Endodermal cell (in vitro differentiated cells): ENCODE results near the gene HLA-DOA. TPM values are rescaled to one million over a fixed set of nuclear protein-coding genes. Genes with fewer than 3 reads are reported as not detected.

Experiments used
- DNase-seq: peaks from one replicate; pipeline ENCODE4 v3.0.0-alpha.2; 2017
- H3K27ac ChIP-seq: 2 replicates; pipeline ENCODE4 v1.5.1; 2013; ENCODE audit warnings: mild to moderate bottlenecking, low read depth, low read length, moderate library complexity
- H3K27me3 ChIP-seq: 2 replicates; pipeline ENCODE4 v1.6.1; 2013; ENCODE audit warnings: mild to moderate bottlenecking, low read length, moderate library complexity; ENCODE audit not compliant: insufficient read depth, control insufficient read depth, poor library complexity, severe bottlenecking
- H3K36me3 ChIP-seq: 2 replicates; pipeline ENCODE4 v1.7.0; 2013; ENCODE audit warnings: mild to moderate bottlenecking, low read length, moderate library complexity; ENCODE audit not compliant: control insufficient read depth, insufficient read depth
- H3K4me1 ChIP-seq: one replicate; pipeline ENCODE4 v1.7.0; 2013; ENCODE audit warnings: low read length; ENCODE audit not compliant: control insufficient read depth, insufficient read depth
- H3K4me3 ChIP-seq: 2 replicates; pipeline ENCODE4 v1.5.1; 2013; ENCODE audit warnings: mild to moderate bottlenecking, low read length, moderate library complexity
- H3K9ac ChIP-seq: 2 replicates; pipeline ENCODE4 v1.6.1; 2013; ENCODE audit warnings: mild to moderate bottlenecking, low read length, moderate library complexity; ENCODE audit not compliant: poor library complexity, severe bottlenecking; ENCODE audit errors: extremely low read depth
- H3K9me3 ChIP-seq: 2 replicates; pipeline ENCODE4 v1.6.1; 2013; ENCODE audit warnings: mild to moderate bottlenecking, low read length, moderate library complexity; ENCODE audit not compliant: control insufficient read depth
- H3K27ac Mint-ChIP-seq: 2 replicates; pipeline ENCODE4 v1.8.0; 2020; ENCODE audit warnings: mixed read lengths
- H3K27me3 Mint-ChIP-seq: 2 replicates; pipeline ENCODE4 v1.8.0; 2021; ENCODE audit warnings: mild to moderate bottlenecking, mixed read lengths; ENCODE audit not compliant: insufficient read depth
- H3K36me3 Mint-ChIP-seq: 2 replicates; pipeline ENCODE4 v1.8.0; 2020; ENCODE audit warnings: low read depth, mixed read lengths
- H3K4me1 Mint-ChIP-seq: 2 replicates; pipeline ENCODE4 v1.8.0; 2020; ENCODE audit warnings: mixed read lengths
- H3K4me3 Mint-ChIP-seq: 2 replicates; pipeline ENCODE4 v1.8.0; 2020; ENCODE audit warnings: mild to moderate bottlenecking, moderate library complexity, mixed read lengths
- H3K9me3 Mint-ChIP-seq: 2 replicates; pipeline ENCODE4 v1.8.0; 2020; ENCODE audit warnings: mild to moderate bottlenecking, mixed read lengths
- WGBS, 2 experiments: methylation state at CpG; one replicate each; pipeline versions ENCODE4 v1.1.5 to v1.1.7; 2013; ENCODE audit warnings: missing lambda C conversion rate in 2 of 2, mixed read lengths in 1 of 2; ENCODE audit not compliant: insufficient coverage in 1 of 2, insufficient read length in 1 of 2; 5-methylcytosine and 5-hydroxymethylcytosine counted together
- long read RNA-seq, 4 experiments: library from polyadenylated mRNA in 2 of 4; library from RNA in 1 of 4; library from capped mRNA in 1 of 4; stranded (forward) in 3 of 4; unstranded in 1 of 4; transcript quantifications; one replicate each; pipeline ENCODE4 v2.0.0, GENCODE V29; 2020 to 2021; ENCODE audit warnings: inconsistent platforms in 1 of 4
- polyA plus RNA-seq, 2 experiments: library from polyadenylated mRNA; stranded (reverse); fragments of 50-300 nt; gene quantifications; one replicate each; pipeline ENCODE4 v1.2.3, GENCODE V29; 2013
- total RNA-seq, 2 donors: library from RNA; stranded (reverse); fragmentation: NEBNext Ultra II Directional in 1 of 2; extraction: Animal tissue kit (Norgen Biotek cat#: 25700) in 1 of 2; gene quantifications; 2 replicates in 1 of 2; 3 replicates in 1 of 2; pipeline ENCODE4 v1.2.1, GENCODE V29; 2021
- TF ChIP-seq, protein P1 (sequence below): fragments of 200-600 bp; sonication (generic); conservative IDR thresholded peaks from 2 replicates; pipeline ENCODE4 v1.5.0; 2021; ENCODE audit warnings: antibody characterized with exemption, mild to moderate bottlenecking

HLA-DOA gene
- total RNA-seq, result 10 to 100 TPM; 10.6 to 11.1 TPM
- 2.3 TPM for polyA plus RNA-seq (2013, experiment 1 of 2)
- polyA plus RNA-seq (2013, experiment 2 of 2), result 1.8 TPM
- long read RNA-seq, experiment 1, partial matches to known transcripts, result 0 of 1 reads
- long read RNA-seq, experiment 1, other reads (novel, unspliced or antisense), result 1 of 1 reads
- long read RNA-seq, experiment 2, transcript HLA-DOA-201 (5 exons, 3,489 nt), result major isoform, 5 of 5 reads
- long read RNA-seq, experiment 2, partial matches to known transcripts, result 0 of 5 reads
- long read RNA-seq, experiment 2, other reads (novel, unspliced or antisense), result 0 of 5 reads
- long read RNA-seq, experiment 3, partial matches to known transcripts, result 1 of 3 reads
- long read RNA-seq, experiment 3, other reads (novel, unspliced or antisense), result 2 of 3 reads
- long read RNA-seq, experiment 4, partial matches to known transcripts, result 0 of 1 reads
- long read RNA-seq, experiment 4, other reads (novel, unspliced or antisense), result 1 of 1 reads

DNA sequence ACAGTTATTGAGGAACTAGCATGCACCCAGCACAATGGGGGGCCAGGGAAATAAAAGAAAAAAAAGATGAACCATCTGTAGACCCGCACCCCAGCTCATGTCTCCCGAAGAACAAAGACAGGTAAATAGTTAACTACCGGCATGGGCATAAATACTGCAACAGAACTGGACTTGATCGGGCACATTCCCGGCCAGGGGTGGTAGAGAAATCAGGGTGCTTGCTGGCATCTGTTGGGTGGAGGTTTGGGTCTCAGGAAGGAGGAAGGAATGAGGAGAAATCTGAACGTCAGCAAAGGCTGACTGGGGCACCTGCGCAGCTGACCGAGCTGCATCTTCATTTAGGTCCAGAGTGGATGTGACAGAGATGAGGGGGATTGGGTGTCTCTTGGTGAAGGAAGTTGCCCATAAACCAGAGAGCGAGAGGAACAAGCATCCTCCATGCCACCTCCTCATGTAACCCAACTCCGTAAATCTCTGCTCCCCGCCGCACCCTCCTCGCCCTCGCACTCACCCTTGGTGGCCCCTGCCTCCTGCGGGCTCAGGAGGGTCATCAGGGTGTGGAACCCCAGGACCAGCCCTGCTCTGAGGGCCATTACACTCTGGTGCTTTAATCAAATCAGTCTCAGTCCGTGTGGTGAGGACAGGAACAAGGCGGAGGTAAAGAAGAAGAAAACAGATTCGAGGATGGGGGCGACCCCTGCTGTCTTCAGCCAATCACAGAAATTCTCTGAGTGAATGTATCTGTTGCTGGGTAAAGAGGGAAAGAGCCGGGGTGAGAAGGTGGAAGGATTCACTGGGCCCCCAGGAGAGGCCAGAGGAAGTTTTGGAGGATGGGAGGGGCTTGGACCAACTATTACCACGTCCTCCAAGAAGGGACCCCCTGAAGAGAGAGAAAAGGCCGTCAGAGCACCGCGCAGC, at the start of gene HLA-DOA:
TSS of gene HLA-DOA (minus strand) at position 648 of the 918 bp plus-strand sequence.
- H3K27ac ChIP-seq, result no peak within 1 kb of the TSS
- H3K4me1 Mint-ChIP-seq, result peaks cover 8% of the 10 kb centered on the region
- H3K9me3 Mint-ChIP-seq, result no peaks in the 10 kb centered on the region
- H3K9me3 ChIP-seq, result no peaks in the 10 kb centered on the region
- peak within 1 kb of the TSS; percentile 61 for H3K4me3 ChIP-seq
- H3K4me1 ChIP-seq, result no peaks in the 10 kb centered on the region
- peak within 1 kb of the TSS; percentile 72 for H3K27ac Mint-ChIP-seq
- peak; percentile 94 for DNase-seq
- no peak within 1 kb of the TSS for H3K9ac ChIP-seq
- H3K36me3 ChIP-seq, result no peaks in the 10 kb centered on the region
- TF ChIP-seq, protein P1, sequence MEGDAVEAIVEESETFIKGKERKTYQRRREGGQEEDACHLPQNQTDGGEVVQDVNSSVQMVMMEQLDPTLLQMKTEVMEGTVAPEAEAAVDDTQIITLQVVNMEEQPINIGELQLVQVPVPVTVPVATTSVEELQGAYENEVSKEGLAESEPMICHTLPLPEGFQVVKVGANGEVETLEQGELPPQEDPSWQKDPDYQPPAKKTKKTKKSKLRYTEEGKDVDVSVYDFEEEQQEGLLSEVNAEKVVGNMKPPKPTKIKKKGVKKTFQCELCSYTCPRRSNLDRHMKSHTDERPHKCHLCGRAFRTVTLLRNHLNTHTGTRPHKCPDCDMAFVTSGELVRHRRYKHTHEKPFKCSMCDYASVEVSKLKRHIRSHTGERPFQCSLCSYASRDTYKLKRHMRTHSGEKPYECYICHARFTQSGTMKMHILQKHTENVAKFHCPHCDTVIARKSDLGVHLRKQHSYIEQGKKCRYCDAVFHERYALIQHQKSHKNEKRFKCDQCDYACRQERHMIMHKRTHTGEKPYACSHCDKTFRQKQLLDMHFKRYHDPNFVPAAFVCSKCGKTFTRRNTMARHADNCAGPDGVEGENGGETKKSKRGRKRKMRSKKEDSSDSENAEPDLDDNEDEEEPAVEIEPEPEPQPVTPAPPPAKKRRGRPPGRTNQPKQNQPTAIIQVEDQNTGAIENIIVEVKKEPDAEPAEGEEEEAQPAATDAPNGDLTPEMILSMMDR, result no peak
- H3K36me3 Mint-ChIP-seq, result no peaks in the 10 kb centered on the region
- WGBS, 2 experiments, result 51 to 53% methylated on average over 10 to 24 of the region's 24 CpGs
- no peaks in the 10 kb centered on the region for H3K27me3 ChIP-seq
- peak within 1 kb of the TSS; percentile 64 for H3K4me3 Mint-ChIP-seq
- H3K27me3 Mint-ChIP-seq, result peaks cover 1% of the 10 kb centered on the region

DNA sequence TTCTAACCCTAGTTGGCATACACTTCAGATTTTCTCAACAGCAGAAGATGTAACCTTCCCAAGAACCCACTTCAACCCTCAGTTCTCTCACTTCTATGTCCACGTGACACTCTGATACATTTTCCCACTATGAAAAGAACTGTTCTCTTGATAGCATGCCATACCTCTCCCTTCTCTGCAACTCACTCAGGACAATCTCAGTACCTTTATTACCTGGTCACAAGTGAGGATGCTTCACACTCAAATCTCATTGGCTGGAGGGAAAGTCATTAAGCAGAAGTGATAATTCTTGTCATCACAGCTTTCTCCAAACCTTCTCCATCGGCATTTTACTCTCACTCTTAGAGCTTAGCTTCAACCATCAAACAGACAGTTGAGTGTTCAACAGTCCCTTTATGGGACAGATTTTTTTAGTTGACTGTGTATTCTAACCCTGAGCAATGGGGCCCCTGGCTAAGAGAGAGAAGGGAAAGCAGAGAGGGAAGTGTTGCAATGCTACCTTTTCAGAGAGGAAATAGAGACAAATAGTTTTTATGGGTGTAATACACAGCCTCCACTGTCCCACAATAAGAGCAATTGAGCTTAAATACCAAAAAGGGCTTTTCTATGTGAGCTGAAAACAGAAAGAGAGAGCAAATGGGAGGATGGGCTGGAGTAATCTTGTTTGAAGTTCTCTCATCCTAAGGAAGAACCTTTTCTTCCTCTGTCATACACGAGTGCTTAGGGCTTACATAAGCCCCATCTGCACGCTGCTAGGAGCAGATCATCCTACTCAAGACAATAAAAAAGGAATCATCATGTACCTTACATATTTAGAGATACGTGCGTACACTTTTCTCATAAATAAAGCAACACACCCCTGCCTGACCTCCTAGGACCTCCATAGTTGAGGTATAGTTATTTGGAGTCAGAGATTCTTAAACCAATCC, 48.1 kb upstream of the HLA-DOA start:
- no peaks in the 10 kb centered on the region for H3K4me1 ChIP-seq
- no peak for DNase-seq
- H3K27me3 ChIP-seq, result peaks cover 9% of the 10 kb centered on the region
- Mint-ChIP-seq H3K36me3 (no peaks in the 10 kb centered on the region), H3K4me3 (no peak overlapping the region), H3K27me3 (peaks cover 8% of the 10 kb centered on the region), H3K9me3 (peaks cover 21% of the 10 kb centered on the region), H3K4me1 (peaks cover 24% of the 10 kb centered on the region), H3K27ac (no peak overlapping the region)
- no peak overlapping the region for H3K9ac ChIP-seq
- no peak overlapping the region for H3K27ac ChIP-seq
- TF ChIP-seq, protein P1, result no peak
- no peaks in the 10 kb centered on the region for H3K36me3 ChIP-seq
- 81 to 83% methylated on average over 3 to 6 of the region's 6 CpGs for WGBS, 2 experiments
- H3K9me3 ChIP-seq, result no peaks in the 10 kb centered on the region
- no peak overlapping the region for H3K4me3 ChIP-seq
